Esophagus muscularis mucosa (tissue), 4 donors: ENCODE measurements around the gene GAPVD1. TPM values are rescaled to one million over a fixed set of nuclear protein-coding genes. Genes with fewer than 3 reads are reported as not detected.

ENCODE experiments used
- DNase-seq: peaks from one replicate; pipeline ENCODE4 v3.0.0-alpha.2; 2017; ENCODE audit errors: extremely low spot score
- H3K27ac ChIP-seq, 4 donors: fragments of 200-600 bp; sonication (generic); replicated peaks in 1 of 4; 1 replicate in 3 of 4; 2 replicates in 1 of 4; pipeline ENCODE4 v1.5.1; 2016 to 2019; ENCODE audit warnings: mild to moderate bottlenecking in 1 of 4
- H3K27me3 ChIP-seq, 4 donors: fragments of 200-600 bp; sonication (generic); one replicate each; pipeline versions ENCODE4 v1.5.1 to v1.6.0; 2016 to 2019
- H3K36me3 ChIP-seq, 4 donors: fragments of 200-600 bp; sonication (generic); one replicate each; pipeline ENCODE4 v1.5.1; 2016 to 2019
- H3K4me1 ChIP-seq, 4 donors: fragments of 200-600 bp; sonication (generic); one replicate each; pipeline ENCODE4 v1.5.1; 2016 to 2019
- H3K4me3 ChIP-seq, 4 donors: fragments of 200-600 bp; sonication (generic); 1 replicate in 2 of 4; 2 replicates in 2 of 4; pipeline ENCODE4 v1.5.1; 2016 to 2019; ENCODE audit warnings: mild to moderate bottlenecking in 4 of 4, moderate library complexity in 1 of 4
- H3K9me3 ChIP-seq, 4 donors: fragments of 200-600 bp; sonication (generic); 1 replicate in 3 of 4; 2 replicates in 1 of 4; pipeline ENCODE4 v1.5.1; 2016 to 2019
- EP300 ChIP-seq: sonication (generic); formaldehyde crosslinking; IDR thresholded peaks from one replicate; pipeline ENCODE4 v1.6.1; 2017; ENCODE audit warnings: antibody characterized with exemption
- POLR2A ChIP-seq: fragments of 450-650 bp; IDR thresholded peaks from one replicate; pipeline ENCODE4 v1.6.1; 2017; ENCODE audit warnings: antibody characterized with exemption, moderate library complexity, mild to moderate bottlenecking, low read depth
- POLR2AphosphoS5 ChIP-seq, 2 donors: sonication (generic); formaldehyde crosslinking; IDR thresholded peaks; one replicate each; pipeline ENCODE4 v1.6.1; 2017; ENCODE audit warnings: antibody characterized with exemption in 2 of 2
- WGBS: methylation state at CpG from one replicate; pipeline ENCODE4 v1.1.5; 2018; 5-methylcytosine and 5-hydroxymethylcytosine counted together
- intact Hi-C: fragments of 100-400 bp; cut with DNase I; formaldehyde crosslinking; loops from one replicate; pipeline ENCODE4 v1.15.1; 2023
- small RNA-seq, 3 donors: library from RNA; depleted of rRNA; stranded (forward); fragments of <200 nt; gene quantifications; one replicate each; pipeline ENCODE3, GENCODE V24; 2016
- total RNA-seq, 4 donors: library from RNA; depleted of rRNA; stranded (reverse); fragments of >200 nt; gene quantifications; one replicate each; pipeline versions ENCODE4 v1.1.0 to v1.2.1, GENCODE V29; 2016
- TF ChIP-seq, protein P1 (sequence below), 3 experiments: fragments of 200-600 bp in 2 of 3; fragments of 450-650 bp in 1 of 3; sonication (generic) in 2 of 3; IDR thresholded peaks; one replicate each; pipeline ENCODE4 v1.5.1; 2017 to 2019; ENCODE audit warnings: antibody characterized with exemption in 3 of 3, mild to moderate bottlenecking in 2 of 3, moderate library complexity in 1 of 3

Gene GAPVD1
- total RNA-seq, 4 donors from 2014 or later = 39.0 to 58.6 (median 45.2) TPM

DNA sequence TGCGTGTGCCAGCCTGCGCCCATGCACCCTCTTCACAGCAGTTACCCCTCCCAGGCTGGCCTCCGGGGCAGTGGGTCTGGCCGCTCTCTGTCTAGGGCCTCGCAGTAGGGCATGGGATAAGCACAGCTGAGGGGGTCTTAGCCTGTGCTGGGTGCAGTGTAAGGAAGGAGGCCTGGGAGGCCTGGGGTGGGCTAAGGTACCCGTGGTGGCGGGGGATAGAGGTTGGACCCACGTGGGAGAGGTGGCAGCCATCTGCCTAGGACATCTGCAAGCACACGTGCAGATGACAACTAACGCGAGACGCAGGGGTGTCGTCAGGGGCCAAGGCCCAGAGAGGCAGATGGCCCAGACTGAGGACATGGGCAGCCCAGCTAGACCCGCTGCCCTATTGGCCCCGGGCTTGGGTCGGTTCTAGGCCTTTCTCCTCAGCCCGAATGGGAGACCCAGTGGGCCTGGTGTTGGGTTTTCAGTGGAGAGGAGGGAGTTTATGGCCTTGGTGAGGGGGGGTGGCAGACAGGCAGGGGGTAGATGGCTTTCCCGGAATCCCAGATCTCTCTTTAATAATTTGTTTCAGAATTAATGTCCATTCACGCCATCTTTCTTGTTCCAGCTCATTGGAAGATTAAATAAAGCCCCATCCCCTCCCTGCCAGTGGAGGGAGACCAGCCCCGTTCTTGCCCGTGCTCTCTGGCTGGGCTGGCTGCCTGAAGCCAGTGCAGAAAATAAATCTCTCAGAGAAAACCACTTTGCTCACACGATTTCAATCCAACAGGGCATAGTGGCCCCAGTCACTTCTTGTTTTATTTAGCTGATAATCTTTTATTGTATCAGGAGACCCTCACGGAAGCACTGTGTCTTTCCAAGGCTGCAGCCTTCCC is 154.2 kb downstream of the GAPVD1 start:
- intact Hi-C loops = no loop called here
- Histone ChIP-seq H3K4me3 (no peak overlapping the region), H3K36me3 (no peaks in the 10 kb centered on the region), H3K27ac (no peak overlapping the region), H3K9me3 (no peaks in the 10 kb centered on the region), H3K4me1 (no peaks in the 10 kb centered on the region), H3K27me3 (no peaks in the 10 kb centered on the region)
- WGBS = 90% methylated on average over 20 of the region's 23 CpGs
- TF ChIP-seq POLR2A (no peak), POLR2AphosphoS5 (IDR thresholded peaks at IDR 0.05) (no peak), EP300 (no peak)
- TF ChIP-seq, protein P1, sequence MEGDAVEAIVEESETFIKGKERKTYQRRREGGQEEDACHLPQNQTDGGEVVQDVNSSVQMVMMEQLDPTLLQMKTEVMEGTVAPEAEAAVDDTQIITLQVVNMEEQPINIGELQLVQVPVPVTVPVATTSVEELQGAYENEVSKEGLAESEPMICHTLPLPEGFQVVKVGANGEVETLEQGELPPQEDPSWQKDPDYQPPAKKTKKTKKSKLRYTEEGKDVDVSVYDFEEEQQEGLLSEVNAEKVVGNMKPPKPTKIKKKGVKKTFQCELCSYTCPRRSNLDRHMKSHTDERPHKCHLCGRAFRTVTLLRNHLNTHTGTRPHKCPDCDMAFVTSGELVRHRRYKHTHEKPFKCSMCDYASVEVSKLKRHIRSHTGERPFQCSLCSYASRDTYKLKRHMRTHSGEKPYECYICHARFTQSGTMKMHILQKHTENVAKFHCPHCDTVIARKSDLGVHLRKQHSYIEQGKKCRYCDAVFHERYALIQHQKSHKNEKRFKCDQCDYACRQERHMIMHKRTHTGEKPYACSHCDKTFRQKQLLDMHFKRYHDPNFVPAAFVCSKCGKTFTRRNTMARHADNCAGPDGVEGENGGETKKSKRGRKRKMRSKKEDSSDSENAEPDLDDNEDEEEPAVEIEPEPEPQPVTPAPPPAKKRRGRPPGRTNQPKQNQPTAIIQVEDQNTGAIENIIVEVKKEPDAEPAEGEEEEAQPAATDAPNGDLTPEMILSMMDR (IDR thresholded peaks at IDR 0.05) = no peak
- DNase-seq = no peak

DNA sequence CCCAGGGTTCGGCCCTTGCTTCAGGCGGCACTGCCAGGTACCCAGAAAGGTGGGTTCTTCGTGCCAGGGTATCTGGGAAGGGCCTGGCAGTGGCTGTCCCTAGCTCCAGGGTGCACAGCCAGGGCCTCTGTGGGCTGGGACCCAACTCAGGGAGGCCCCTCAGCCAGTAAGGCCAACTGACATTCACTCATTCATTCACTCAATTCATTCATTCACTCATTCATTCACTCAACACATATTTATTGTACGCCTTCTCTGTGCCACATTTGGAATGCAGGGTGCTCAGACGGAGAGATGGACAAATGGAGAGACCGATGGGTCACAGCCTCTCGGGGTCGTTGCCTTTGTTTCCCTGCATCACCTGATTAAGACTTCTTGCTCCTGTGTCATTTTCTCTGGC is 154.9 kb downstream of the GAPVD1 start:
- H3K27me3 ChIP-seq = no peaks in the 10 kb centered on the region
- 96% methylated on average over 7 of the region's 8 CpGs for WGBS
- TF ChIP-seq POLR2AphosphoS5 (IDR thresholded peaks at IDR 0.05) (no peak), EP300 (no peak), POLR2A (no peak)
- TF ChIP-seq, protein P1 (IDR thresholded peaks at IDR 0.05) = no peak
- H3K4me1 ChIP-seq = no peaks in the 10 kb centered on the region
- no peaks in the 10 kb centered on the region for H3K36me3 ChIP-seq
- intact Hi-C loops = no loop called here
- no peak overlapping the region for H3K27ac ChIP-seq
- H3K4me3 ChIP-seq = no peak overlapping the region
- DNase-seq = no peak
- no peaks in the 10 kb centered on the region for H3K9me3 ChIP-seq

Small RNAs within 50 kb of the gene (small RNA-seq; reads per million reads assigned to genes)
- gene AL354710.1 (0 reads per million in 3 donors), gene RNU6-1020P (0 reads per million in 3 donors)

Other genes with a start within 250 kb of the GAPVD1 start
- gene SCAI, start 118.3 kb upstream of the GAPVD1 start, total RNA-seq = 10 to 100 TPM in 1 of 4 donors, 1 to 10 TPM in 3; 5.6 to 10.4 (median 7.8) TPM
- gene PPP6C, start 72.0 kb upstream of the GAPVD1 start, total RNA-seq = 10 to 100 TPM; 22.1 to 38.4 (median 34.9) TPM
- 10 to 100 TPM; 11.2 to 21.6 (median 13.7) TPM for gene RABEPK, start 61.3 kb upstream of the GAPVD1 start, total RNA-seq
- gene HSPA5, start 20.5 kb upstream of the GAPVD1 start, total RNA-seq = 10 to 100 TPM; 57.7 to 88.3 (median 68.7) TPM